Endothelial cell (in vitro differentiated cells): Measurements from ENCODE around the gene EML5. TPM values are rescaled to one million over a fixed set of nuclear protein-coding genes. Genes with fewer than 3 reads are reported as not detected.

Source experiments
- DNase-seq: peaks from one replicate; pipeline ENCODE4 v3.0.0; 2021; ENCODE audit warnings: low spot score
- H3K27ac Mint-ChIP-seq: one replicate; pipeline ENCODE4 v1.8.0; 2021; ENCODE audit warnings: mixed read lengths, inconsistent platforms; ENCODE audit not compliant: unreplicated experiment
- H3K27me3 Mint-ChIP-seq: one replicate; pipeline ENCODE4 v1.8.0; 2021; ENCODE audit warnings: mild to moderate bottlenecking, moderate library complexity, mixed read lengths, inconsistent platforms; ENCODE audit not compliant: unreplicated experiment
- H3K36me3 Mint-ChIP-seq: one replicate; pipeline ENCODE4 v1.8.0; 2021; ENCODE audit warnings: mild to moderate bottlenecking, low read depth, mixed read lengths, inconsistent platforms; ENCODE audit not compliant: unreplicated experiment
- H3K4me1 Mint-ChIP-seq: one replicate; pipeline ENCODE4 v1.8.0; 2021; ENCODE audit warnings: mild to moderate bottlenecking, mixed read lengths, inconsistent platforms; ENCODE audit not compliant: unreplicated experiment
- H3K4me3 Mint-ChIP-seq: one replicate; pipeline ENCODE4 v1.8.0; 2021; ENCODE audit warnings: mild to moderate bottlenecking, mixed read lengths, inconsistent platforms; ENCODE audit not compliant: unreplicated experiment
- H3K9me3 Mint-ChIP-seq: one replicate; pipeline ENCODE4 v1.8.0; 2021; ENCODE audit warnings: mixed read lengths, inconsistent platforms; ENCODE audit not compliant: unreplicated experiment
- CTCF ChIP-seq: fragments of 200-600 bp; sonication (generic); IDR thresholded peaks from one replicate; pipeline ENCODE4 v1.5.0; 2021; ENCODE audit warnings: antibody characterized with exemption; ENCODE audit not compliant: unreplicated experiment
- total RNA-seq: library from RNA; stranded (reverse); fragmentation: NEBNext Ultra II Directional; extraction: Animal tissue kit (Norgen Biotek cat#: 25700); gene quantifications from one replicate; pipeline ENCODE4 v1.2.1, GENCODE V29; 2021; ENCODE audit not compliant: unreplicated experiment

Gene EML5
- total RNA-seq, 1 donor from 2014 or later = 0.13 TPM

GRCh38 chr14:88625671-88626070 lies 167.1 kb downstream of the EML5 start:
- Mint-ChIP-seq H3K4me1 (no peaks in the 10 kb centered on the region), H3K27me3 (peaks cover 2% of the 10 kb centered on the region), H3K27ac (no peak overlapping the region), H3K4me3 (no peak overlapping the region), H3K36me3 (no peaks in the 10 kb centered on the region), H3K9me3 (no peaks in the 10 kb centered on the region)
- TF ChIP-seq CTCF = no peak
- DNase-seq = no peak

- H3K9me3 Mint-ChIP-seq = no peaks in the 10 kb centered on the region
- TF ChIP-seq CTCF = no peak
- no peak overlapping the region for H3K4me3 Mint-ChIP-seq
- no peaks in the 10 kb centered on the region for H3K27me3 Mint-ChIP-seq
- H3K36me3 Mint-ChIP-seq = no peaks in the 10 kb centered on the region
- H3K4me1 Mint-ChIP-seq = no peaks in the 10 kb centered on the region
- no peak for DNase-seq
- no peak overlapping the region for H3K27ac Mint-ChIP-seq
Observed at GRCh38 chr14:88621100-88621499, 171.7 kb downstream of the EML5 start.

- Mint-ChIP-seq H3K9me3 (no peaks in the 10 kb centered on the region), H3K4me1 (no peaks in the 10 kb centered on the region), H3K27ac (no peak overlapping the region), H3K36me3 (no peaks in the 10 kb centered on the region), H3K27me3 (no peaks in the 10 kb centered on the region), H3K4me3 (no peak overlapping the region)
- no peak for DNase-seq
- TF ChIP-seq CTCF = no peak
Observed at GRCh38 chr14:88618476-88618875, 174.3 kb downstream of the EML5 start.

GRCh38 chr14:88617479-88617878 lies 175.3 kb downstream of the EML5 start:
- Mint-ChIP-seq H3K27me3 (no peaks in the 10 kb centered on the region), H3K27ac (no peak overlapping the region), H3K36me3 (no peaks in the 10 kb centered on the region), H3K4me1 (no peaks in the 10 kb centered on the region), H3K4me3 (no peak overlapping the region), H3K9me3 (no peaks in the 10 kb centered on the region)
- no peak for DNase-seq
- no peak for TF ChIP-seq CTCF

GRCh38 chr14:88616697-88617096 lies 176.1 kb downstream of the EML5 start:
- H3K4me1 Mint-ChIP-seq = no peaks in the 10 kb centered on the region
- no peak overlapping the region for H3K4me3 Mint-ChIP-seq
- no peak for DNase-seq
- H3K36me3 Mint-ChIP-seq = peaks cover 3% of the 10 kb centered on the region
- no peaks in the 10 kb centered on the region for H3K27me3 Mint-ChIP-seq
- no peaks in the 10 kb centered on the region for H3K9me3 Mint-ChIP-seq
- H3K27ac Mint-ChIP-seq = no peak overlapping the region
- TF ChIP-seq CTCF = no peak
